ENCODE measurements around the gene PICK1.
A peak's percentile ranks its signal among the peaks of the same experiment; 100 is the strongest.

The PICK1 gene

GRCh38 chr22:38042488-38042790 is 14.8 kb upstream of the PICK1 start:
- TF ChIP-seq TCF7L2 (IDR thresholded peaks at IDR 0.05; ENCODE audit: borderline replicate concordance, low read depth, low read length): no peak
- TF ChIP-seq ZBTB7A (tag by site-specific recombination; IDR thresholded peaks at IDR 0.05; ENCODE audit: low read depth): no peak
- no peak for TF ChIP-seq ZNF433 (tag by site-specific recombination; IDR thresholded peaks at IDR 0.05; ENCODE audit: low read depth)
- no peak for TF ChIP-seq ZNF624 (tag by site-specific recombination; IDR thresholded peaks at IDR 0.05)
- TF ChIP-seq ZNF423 (tag by site-specific recombination; IDR thresholded peaks at IDR 0.05): no peak
- CTCF ChIA-PET: interaction anchor here (0.6 to 2.6 kb wide), 3 partner anchors 10 to 428 kb away, joined by 3 to 22 read pairs (median 3); no protein-coding TSS in a partner anchor
- H3K4me3 ChIP-seq (ENCODE audit: low read depth, low read length): no peak overlapping the region
- no peaks in the 10 kb centered on the region for H3K9me3 ChIP-seq (ENCODE audit: control insufficient read depth, insufficient read depth, low read depth, low read length)
- H3K4me1 ChIP-seq (ENCODE audit: control insufficient read depth, insufficient read depth, low read length): no peaks in the 10 kb centered on the region
- H3K27ac ChIP-seq (ENCODE audit: extremely low read depth, low read depth, low read length): no peak overlapping the region
- H3K36me3 ChIP-seq (ENCODE audit: control insufficient read depth in 2 of 2, insufficient read depth in 1 of 2, low read length in 2 of 2): no peaks in the 10 kb centered on the region
- POLR2A ChIA-PET: interaction anchor here (0.9 kb wide), 1 partner anchor 8 kb away, joined by 3 read pairs; no protein-coding TSS in a partner anchor

GRCh38 chr22:38043151-38044039 is 13.8 kb upstream of the PICK1 start:
- TF ChIP-seq ZSCAN30 (tag by site-specific recombination; IDR thresholded peaks at IDR 0.05) (no peak), ZNF335 (tag by site-specific recombination; conservative IDR thresholded peaks at IDR 0.05) (no peak), ZNF184 (tag by site-specific recombination; IDR thresholded peaks at IDR 0.05) (peak; percentile 98)
- CTCF ChIA-PET: interaction anchor here (2.6 kb wide), 1 partner anchor 9 kb away, joined by 22 read pairs; no protein-coding TSS in a partner anchor
- Histone ChIP-seq H3K9me3 (ENCODE audit: control insufficient read depth, insufficient read depth, low read depth, low read length) (no peaks in the 10 kb centered on the region), H3K27ac (ENCODE audit: extremely low read depth, low read depth, low read length) (no peak overlapping the region), H3K4me1 (ENCODE audit: control insufficient read depth, insufficient read depth, low read length) (no peaks in the 10 kb centered on the region), H3K4me3 (ENCODE audit: low read depth, low read length) (no peak overlapping the region), H3K36me3 (ENCODE audit: control insufficient read depth in 2 of 2, insufficient read depth in 1 of 2, low read length in 2 of 2) (no peaks in the 10 kb centered on the region)
- POLR2A ChIA-PET: interaction anchor here (0.9 kb wide), 1 partner anchor 9 kb away, joined by 3 read pairs; no protein-coding TSS in a partner anchor

GRCh38 chr22:38046070-38046748 is 11.0 kb upstream of the PICK1 start:
- Histone ChIP-seq H3K4me1 (ENCODE audit: control insufficient read depth, insufficient read depth, low read length) (no peaks in the 10 kb centered on the region), H3K4me3 (ENCODE audit: low read depth, low read length) (no peak overlapping the region), H3K9me3 (ENCODE audit: control insufficient read depth, insufficient read depth, low read depth, low read length) (no peaks in the 10 kb centered on the region), H3K27ac (ENCODE audit: extremely low read depth, low read depth, low read length) (no peak overlapping the region), H3K36me3 (ENCODE audit: control insufficient read depth in 2 of 2, insufficient read depth in 1 of 2, low read length in 2 of 2) (no peaks in the 10 kb centered on the region)
- CTCF ChIA-PET: interaction anchor here (0.6 kb wide), 1 partner anchor 247 kb away, joined by 3 read pairs; no protein-coding TSS in a partner anchor
- TF ChIP-seq ZNF423 (tag by site-specific recombination; IDR thresholded peaks at IDR 0.05) (no peak), SALL2 (tag by site-specific recombination; IDR thresholded peaks at IDR 0.05; ENCODE audit: borderline replicate concordance) (no peak), ZNF341 (tag by site-specific recombination; IDR thresholded peaks at IDR 0.05; ENCODE audit: low read depth) (no peak), ZBTB21 (tag by site-specific recombination; IDR thresholded peaks at IDR 0.05) (no peak), ZNF704 (tag by site-specific recombination; IDR thresholded peaks at IDR 0.05) (no peak), TCF7L2 (IDR thresholded peaks at IDR 0.05; ENCODE audit: borderline replicate concordance, low read depth, low read length) (no peak), ZNF302 (tag by site-specific recombination; IDR thresholded peaks at IDR 0.05; ENCODE audit: low read depth) (no peak), ZNF830 (tag by site-specific recombination; IDR thresholded peaks at IDR 0.05; ENCODE audit: low read depth) (no peak), ZNF707 (tag by site-specific recombination; IDR thresholded peaks at IDR 0.05) (no peak), ZNF529 (tag by site-specific recombination; IDR thresholded peaks at IDR 0.05; ENCODE audit: insufficient replicate concordance) (no peak), ZNF658 (tag by site-specific recombination; IDR thresholded peaks at IDR 0.05) (no peak), ZNF398 (tag by site-specific recombination; IDR thresholded peaks at IDR 0.05) (no peak), ZNF354C (tag by site-specific recombination; IDR thresholded peaks at IDR 0.05; ENCODE audit: borderline replicate concordance, low read depth) (no peak), SP3 (tag by site-specific recombination; IDR thresholded peaks at IDR 0.05) (no peak)
- POLR2A ChIA-PET: interaction anchor here (1.2 kb wide), 1 partner anchor 11 kb away, joined by 4 read pairs; the partner anchor contains the start of gene PICK1
